PC-3 (cell line): ENCODE measurements around the gene GALK2. TPM values are rescaled to one million over a fixed set of nuclear protein-coding genes. Genes with fewer than 3 reads are reported as not detected.

Source experiments
- ATAC-seq: fragments of 200-7000 bp; cut with Tn5 transposase; 2 replicates; pipeline ENCODE4 v1.9.1; 2020; ENCODE audit warnings: mild to moderate bottlenecking, moderate library complexity
- BruUV-seq: library from RNA; stranded (reverse); fragments of 400-500 nt; replicated peaks from 2 replicates; lab custom pipeline; 2021; lab: Mats Ljungman, UMichigan
- CTCF ChIA-PET: fragments of 300-600 bp; sonication (Branson Sonifier 250); formaldehyde crosslinking; loops from one replicate; lab custom pipeline; 2022; ENCODE audit warnings: antibody characterized with exemption; lab: Charles Lee
- POLR2A ChIA-PET: fragments of 300-600 bp; sonication (Branson Sonifier 250); formaldehyde crosslinking; loops from one replicate; lab custom pipeline; 2022; ENCODE audit warnings: antibody characterized with exemption; ENCODE audit not compliant: unreplicated experiment; lab: Charles Lee
- DNase-seq: peaks from one replicate; pipeline ENCODE4 v3.0.0-alpha.2; 2015
- H2AFZ ChIP-seq: fragments of 300-600 bp; sonication (generic); 2 replicates; pipeline ENCODE4 v1.6.0; 2016; ENCODE audit warnings: antibody characterized with exemption, low read length
- H3F3A ChIP-seq: fragments of 300-600 bp; sonication (generic); one replicate; pipeline ENCODE4 v1.6.0; 2017; ENCODE audit warnings: antibody characterized with exemption, low read length, control low read depth, mild to moderate bottlenecking; ENCODE audit not compliant: unreplicated experiment
- H3K27ac ChIP-seq: fragments of 300-600 bp; sonication (generic); 2 replicates; pipeline ENCODE4 v1.5.1; 2016; ENCODE audit warnings: mild to moderate bottlenecking, low read length
- H3K27me3 ChIP-seq: fragments of 300-600 bp; sonication (generic); 2 replicates; pipeline ENCODE4 v1.6.1; 2016; ENCODE audit warnings: low read length, mixed read lengths
- H3K36me3 ChIP-seq: fragments of 300-600 bp; sonication (generic); 2 replicates; pipeline ENCODE4 v1.6.1; 2016; ENCODE audit warnings: low read depth, mixed run types, low read length, mixed read lengths
- H3K4me1 ChIP-seq: fragments of 300-600 bp; sonication (generic); 2 replicates; pipeline ENCODE4 v1.5.1; 2016; ENCODE audit warnings: low read length; ENCODE audit not compliant: insufficient read depth
- H3K4me2 ChIP-seq: fragments of 300-600 bp; sonication (generic); 2 replicates; pipeline ENCODE4 v1.6.0; 2016; ENCODE audit warnings: low read length
- H3K4me3 ChIP-seq: fragments of 300-600 bp; sonication (generic); 2 replicates; pipeline ENCODE4 v1.5.1; 2016; ENCODE audit warnings: mild to moderate bottlenecking, low read length, mixed read lengths
- H3K79me2 ChIP-seq: fragments of 300-600 bp; sonication (generic); 2 replicates; pipeline ENCODE4 v1.6.1; 2017; ENCODE audit warnings: low read length, mixed read lengths
- H3K9ac ChIP-seq: fragments of 300-600 bp; sonication (generic); 2 replicates; pipeline ENCODE4 v1.6.0; 2016; ENCODE audit warnings: mild to moderate bottlenecking, low read length
- H3K9me2 ChIP-seq: fragments of 300-600 bp; sonication (generic); replicated peaks from 2 replicates; pipeline ENCODE4 v1.6.1; 2016; ENCODE audit warnings: mixed run types, low read length, mixed read lengths
- H3K9me3 ChIP-seq: fragments of 300-600 bp; sonication (generic); 2 replicates; pipeline ENCODE4 v1.6.1; 2016; ENCODE audit warnings: low read length, mixed read lengths
- H4K20me1 ChIP-seq: fragments of 300-600 bp; sonication (generic); 2 replicates; pipeline ENCODE4 v1.6.1; 2016; ENCODE audit warnings: low read length, mixed read lengths
- EZH2 ChIP-seq: fragments of 300-600 bp; sonication (generic); IDR thresholded peaks from one replicate; pipeline ENCODE4 v1.6.1; 2017; ENCODE audit warnings: antibody characterized with exemption, mild to moderate bottlenecking, low read length; ENCODE audit not compliant: unreplicated experiment
- EZH2phosphoT487 ChIP-seq: fragments of 300-600 bp; sonication (generic); IDR thresholded peaks from 2 replicates; pipeline ENCODE4 v1.6.1; 2018; ENCODE audit warnings: mild to moderate bottlenecking, antibody characterized with exemption, low read length, borderline replicate concordance
- intact Hi-C: fragments of 100-400 bp; cut with micrococcal nuclease; formaldehyde crosslinking; loops from 2 replicates; pipeline ENCODE4 v1.9.0; 2023
- total RNA-seq: library from RNA; depleted of rRNA; stranded (reverse); fragments of >200 nt; gene quantifications from 2 replicates; pipeline ENCODE4 v1.2.3, GENCODE V29; 2014
- TF ChIP-seq, protein P1 (sequence below): fragments of 300-600 bp; sonication (generic); conservative IDR thresholded peaks from 2 replicates; pipeline ENCODE4 v1.5.1; 2017; ENCODE audit warnings: antibody characterized with exemption, low read depth, mild to moderate bottlenecking, low read length

The GALK2 gene
- total RNA-seq, 1 experiment from 2014 or later = 27.2 TPM

DNA sequence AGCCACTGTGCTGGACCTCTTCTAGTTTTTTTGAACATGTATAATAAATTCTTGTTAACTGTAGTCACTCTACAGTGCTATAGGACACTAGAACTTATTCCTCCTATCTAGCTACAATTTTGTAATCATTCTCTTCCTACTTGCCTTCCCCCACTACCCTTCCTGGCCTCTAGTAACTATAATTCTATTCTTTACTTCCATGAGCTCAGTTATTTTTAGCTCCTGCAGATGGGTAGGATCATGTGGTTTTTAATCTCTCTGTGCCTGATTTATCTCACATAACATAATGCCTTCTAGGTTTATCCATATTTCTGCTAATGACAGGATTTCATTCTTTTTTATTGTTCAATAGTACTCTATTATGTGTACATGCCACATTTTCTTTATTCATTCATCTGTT, 139.8 kb downstream of the GALK2 start:
- Histone ChIP-seq H3K9ac (no peak overlapping the region), H3K27ac (no peak overlapping the region), H2AFZ (no peak overlapping the region), H4K20me1 (no peaks in the 10 kb centered on the region), H3K27me3 (no peaks in the 10 kb centered on the region), H3K36me3 (no peaks in the 10 kb centered on the region), H3F3A (no peaks in the 10 kb centered on the region), H3K9me3 (no peaks in the 10 kb centered on the region), H3K4me1 (no peaks in the 10 kb centered on the region), H3K79me2 (no peaks in the 10 kb centered on the region), H3K9me2 (no peaks in the 10 kb centered on the region), H3K4me3 (no peak overlapping the region), H3K4me2 (no peak overlapping the region)
- DNase-seq = no peak
- TF ChIP-seq EZH2 = no peak
- TF ChIP-seq, protein P1, sequence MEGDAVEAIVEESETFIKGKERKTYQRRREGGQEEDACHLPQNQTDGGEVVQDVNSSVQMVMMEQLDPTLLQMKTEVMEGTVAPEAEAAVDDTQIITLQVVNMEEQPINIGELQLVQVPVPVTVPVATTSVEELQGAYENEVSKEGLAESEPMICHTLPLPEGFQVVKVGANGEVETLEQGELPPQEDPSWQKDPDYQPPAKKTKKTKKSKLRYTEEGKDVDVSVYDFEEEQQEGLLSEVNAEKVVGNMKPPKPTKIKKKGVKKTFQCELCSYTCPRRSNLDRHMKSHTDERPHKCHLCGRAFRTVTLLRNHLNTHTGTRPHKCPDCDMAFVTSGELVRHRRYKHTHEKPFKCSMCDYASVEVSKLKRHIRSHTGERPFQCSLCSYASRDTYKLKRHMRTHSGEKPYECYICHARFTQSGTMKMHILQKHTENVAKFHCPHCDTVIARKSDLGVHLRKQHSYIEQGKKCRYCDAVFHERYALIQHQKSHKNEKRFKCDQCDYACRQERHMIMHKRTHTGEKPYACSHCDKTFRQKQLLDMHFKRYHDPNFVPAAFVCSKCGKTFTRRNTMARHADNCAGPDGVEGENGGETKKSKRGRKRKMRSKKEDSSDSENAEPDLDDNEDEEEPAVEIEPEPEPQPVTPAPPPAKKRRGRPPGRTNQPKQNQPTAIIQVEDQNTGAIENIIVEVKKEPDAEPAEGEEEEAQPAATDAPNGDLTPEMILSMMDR = no peak
- no peak for TF ChIP-seq EZH2phosphoT487
- ChIA-PET CTCF (no interaction called here), POLR2A (no interaction called here)
- no peak for ATAC-seq
- no TSS peak for BruUV-seq
- intact Hi-C loops = no loop called here

DNA sequence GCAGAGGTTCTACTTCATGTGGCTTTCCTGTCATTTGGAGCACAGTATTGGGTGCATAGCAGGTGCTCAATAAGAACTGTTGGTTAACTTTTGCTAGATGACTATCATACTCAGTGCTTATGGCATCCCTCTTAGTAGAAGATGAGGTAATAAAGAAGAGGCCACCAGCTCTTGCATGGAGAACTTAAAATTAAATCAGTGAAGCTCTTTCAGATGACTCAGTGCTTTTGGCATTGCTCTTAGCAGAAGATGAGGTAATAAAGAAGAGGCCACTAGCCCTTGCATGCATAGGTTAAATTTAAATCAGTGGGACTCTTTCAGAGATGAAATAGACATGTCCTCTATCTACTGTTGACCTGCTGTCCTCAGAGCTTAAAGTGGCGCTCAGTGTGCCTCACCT, 143.6 kb downstream of the GALK2 start:
- BruUV-seq = no TSS peak
- Histone ChIP-seq H3K4me2 (no peak overlapping the region), H3K4me1 (no peaks in the 10 kb centered on the region), H3K79me2 (no peaks in the 10 kb centered on the region), H3K9ac (no peak overlapping the region), H3K9me2 (no peaks in the 10 kb centered on the region), H3K36me3 (no peaks in the 10 kb centered on the region), H3K27me3 (no peaks in the 10 kb centered on the region), H3F3A (no peaks in the 10 kb centered on the region), H3K9me3 (no peaks in the 10 kb centered on the region), H2AFZ (no peak overlapping the region), H3K4me3 (no peak overlapping the region), H4K20me1 (no peaks in the 10 kb centered on the region), H3K27ac (no peak overlapping the region)
- CTCF ChIA-PET = no interaction called here
- POLR2A ChIA-PET = no interaction called here
- intact Hi-C loops = no loop called here
- ATAC-seq (no peak), DNase-seq (peak; percentile 9)
- no peak for TF ChIP-seq EZH2

DNA sequence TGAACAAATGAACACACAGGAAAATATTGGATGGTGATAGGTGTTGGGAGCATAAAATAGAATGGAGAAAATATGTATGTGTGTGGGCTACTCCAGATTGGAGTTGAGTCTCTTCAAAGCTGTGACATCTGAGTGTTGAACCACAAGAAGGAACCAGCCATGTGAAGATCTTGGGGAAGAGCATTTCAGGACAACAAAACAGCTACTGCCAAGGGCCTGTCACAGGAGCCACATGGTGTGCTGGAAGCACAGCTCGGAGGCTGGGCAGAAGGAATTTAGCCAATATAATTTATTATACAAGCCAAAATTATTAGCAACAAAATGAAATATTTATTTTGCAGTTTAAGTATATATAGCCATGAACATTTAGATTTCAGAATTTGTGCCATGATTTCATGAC, 144.7 kb downstream of the GALK2 start:
- CTCF ChIA-PET = no interaction called here
- no TSS peak for BruUV-seq

More for the DNA sequence above, 144.7 kb downstream of the GALK2 start:
- Histone ChIP-seq H3K9me3 (no peaks in the 10 kb centered on the region), H3K4me2 (no peak overlapping the region), H4K20me1 (no peaks in the 10 kb centered on the region), H3K4me1 (no peaks in the 10 kb centered on the region), H3K36me3 (no peaks in the 10 kb centered on the region), H3F3A (no peaks in the 10 kb centered on the region), H2AFZ (no peak overlapping the region), H3K4me3 (no peak overlapping the region), H3K9me2 (no peaks in the 10 kb centered on the region), H3K9ac (no peak overlapping the region), H3K27me3 (no peaks in the 10 kb centered on the region), H3K79me2 (no peaks in the 10 kb centered on the region), H3K27ac (no peak overlapping the region)
- TF ChIP-seq EZH2phosphoT487 (no peak), EZH2 (no peak)
- TF ChIP-seq, protein P1 = no peak
- ATAC-seq (no peak), DNase-seq (no peak)
- POLR2A ChIA-PET = no interaction called here
- intact Hi-C loops = no loop called here
